ENCODE measurements around the gene NEDD8.

The NEDD8 gene

GRCh38 chr14:24278424-24278823 lies 46.3 kb upstream of the NEDD8 start:
- Histone ChIP-seq H3K27ac (no peak overlapping the region), H3K4me3 (ENCODE audit: low read depth, low read length) (no peak overlapping the region), H3K9me3 (ENCODE audit: control insufficient read depth, low read length) (no peaks in the 10 kb centered on the region), H2AFZ (no peak overlapping the region), H3K27me3 (ENCODE audit: control insufficient read depth, insufficient read depth, low read length) (no peaks in the 10 kb centered on the region), H3K79me2 (peaks cover 8% of the 10 kb centered on the region), H3K9ac (no peak overlapping the region), H3K4me1 (no peaks in the 10 kb centered on the region), H3K36me3 (ENCODE audit: control insufficient read depth, insufficient read depth, low read length) (no peaks in the 10 kb centered on the region), H3K4me2 (ENCODE audit: low read length) (no peak overlapping the region)
- no peak for TF ChIP-seq CTCF (IDR thresholded peaks at IDR 0.05)

GRCh38 chr14:24277606-24278321 lies 45.6 kb upstream of the NEDD8 start:
- H3K9ac ChIP-seq, result no peak overlapping the region
- TF ChIP-seq CTCF (IDR thresholded peaks at IDR 0.05), result no peak
- H3K9me3 ChIP-seq (ENCODE audit: control insufficient read depth, low read length), result no peaks in the 10 kb centered on the region
- H3K4me3 ChIP-seq (ENCODE audit: low read depth, low read length), result no peak overlapping the region
- no peak overlapping the region for H3K4me2 ChIP-seq (ENCODE audit: low read length)
- peaks cover 8% of the 10 kb centered on the region for H3K79me2 ChIP-seq
- H3K4me1 ChIP-seq, result no peaks in the 10 kb centered on the region
- H3K27me3 ChIP-seq (ENCODE audit: control insufficient read depth, insufficient read depth, low read length), result no peaks in the 10 kb centered on the region
- no peak overlapping the region for H3K27ac ChIP-seq
- no peak overlapping the region for H2AFZ ChIP-seq
- H3K36me3 ChIP-seq (ENCODE audit: control insufficient read depth, insufficient read depth, low read length), result no peaks in the 10 kb centered on the region

DNA sequence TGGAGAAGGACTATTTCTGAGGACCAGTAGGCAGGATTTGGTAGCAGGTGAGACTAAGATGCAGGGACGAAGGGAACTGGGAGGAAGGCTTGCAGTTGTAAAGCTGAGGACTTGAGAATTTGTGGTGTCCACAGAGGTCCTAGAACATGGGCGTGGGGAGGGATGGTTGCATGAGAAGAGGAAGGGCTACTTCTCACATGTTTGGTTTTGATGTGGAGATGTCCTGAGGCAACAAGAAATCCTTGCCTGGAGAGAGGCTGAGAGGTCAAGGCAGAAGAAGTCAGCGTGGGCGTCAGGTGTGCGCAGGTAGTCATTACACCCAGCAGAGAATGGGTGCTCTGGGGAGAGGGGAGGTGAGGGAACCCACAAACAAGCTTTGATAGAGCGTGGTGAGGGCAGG lies 44.9 kb upstream of the NEDD8 start:
- H3K4me3 ChIP-seq (ENCODE audit: low read depth, low read length), result no peak overlapping the region

DNA sequence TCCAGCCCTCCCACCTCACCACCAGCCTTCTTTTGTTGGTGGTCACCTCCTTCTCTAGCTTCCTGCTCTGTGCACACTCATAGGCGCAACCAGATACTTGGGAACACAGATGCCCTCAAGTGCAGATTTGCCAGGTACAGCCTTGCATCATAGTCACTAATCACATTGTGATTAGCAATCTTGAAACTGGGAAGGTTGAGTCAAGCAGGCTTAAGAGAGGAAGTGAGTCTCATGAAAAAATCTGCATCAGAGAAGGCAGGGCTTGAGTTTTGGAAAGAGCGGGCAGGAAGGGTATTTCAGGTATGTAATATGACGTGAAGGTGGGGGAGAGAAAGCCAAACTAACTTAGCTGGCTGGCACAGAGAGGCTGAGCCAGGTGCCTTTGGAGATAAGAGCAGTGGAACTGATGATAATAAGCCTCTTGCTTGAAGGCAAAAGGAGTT lies 42.0 kb upstream of the NEDD8 start:
- no peak overlapping the region for H2AFZ ChIP-seq
- no peaks in the 10 kb centered on the region for H3K36me3 ChIP-seq (ENCODE audit: control insufficient read depth, insufficient read depth, low read length)
- no peaks in the 10 kb centered on the region for H3K27me3 ChIP-seq (ENCODE audit: control insufficient read depth, insufficient read depth, low read length)
- no peak overlapping the region for H3K9ac ChIP-seq
- H3K79me2 ChIP-seq, result peaks cover 8% of the 10 kb centered on the region
- no peak overlapping the region for H3K4me3 ChIP-seq (ENCODE audit: low read depth, low read length)
- H3K27ac ChIP-seq, result no peak overlapping the region
- no peak for TF ChIP-seq CTCF (IDR thresholded peaks at IDR 0.05)
- peaks cover 11% of the 10 kb centered on the region for H3K4me1 ChIP-seq
- H3K4me2 ChIP-seq (ENCODE audit: low read length), result no peak overlapping the region
- no peaks in the 10 kb centered on the region for H3K9me3 ChIP-seq (ENCODE audit: control insufficient read depth, low read length)

More for the DNA sequence above, 44.9 kb upstream of the NEDD8 start:
- no peaks in the 10 kb centered on the region for H3K9me3 ChIP-seq (ENCODE audit: control insufficient read depth, low read length)
- no peak overlapping the region for H2AFZ ChIP-seq
- peaks cover 8% of the 10 kb centered on the region for H3K79me2 ChIP-seq
- H3K36me3 ChIP-seq (ENCODE audit: control insufficient read depth, insufficient read depth, low read length), result no peaks in the 10 kb centered on the region
- no peaks in the 10 kb centered on the region for H3K27me3 ChIP-seq (ENCODE audit: control insufficient read depth, insufficient read depth, low read length)
- H3K9ac ChIP-seq, result no peak overlapping the region
- H3K27ac ChIP-seq, result no peak overlapping the region
- no peak overlapping the region for H3K4me2 ChIP-seq (ENCODE audit: low read length)
- H3K4me1 ChIP-seq, result peaks cover 4% of the 10 kb centered on the region
- no peak for TF ChIP-seq CTCF (IDR thresholded peaks at IDR 0.05)

GRCh38 chr14:24273422-24273998 lies 41.3 kb upstream of the NEDD8 start:
- TF ChIP-seq CTCF (IDR thresholded peaks at IDR 0.05), result no peak
- Histone ChIP-seq H3K27ac (no peak overlapping the region), H3K9ac (no peak overlapping the region), H3K9me3 (ENCODE audit: control insufficient read depth, low read length) (no peaks in the 10 kb centered on the region), H3K79me2 (peaks cover 8% of the 10 kb centered on the region), H3K4me3 (ENCODE audit: low read depth, low read length) (no peak overlapping the region), H2AFZ (no peak overlapping the region), H3K4me1 (peaks cover 11% of the 10 kb centered on the region), H3K36me3 (ENCODE audit: control insufficient read depth, insufficient read depth, low read length) (no peaks in the 10 kb centered on the region), H3K4me2 (ENCODE audit: low read length) (no peak overlapping the region), H3K27me3 (ENCODE audit: control insufficient read depth, insufficient read depth, low read length) (no peaks in the 10 kb centered on the region)
